Measurements from ENCODE around the gene CPT1B. TPM values are rescaled to one million over a fixed set of nuclear protein-coding genes. Genes with fewer than 3 reads are reported as not detected.

The CPT1B gene
- total RNA-seq, 1 experiment from 2014 or later = 19.2 TPM

DNA sequence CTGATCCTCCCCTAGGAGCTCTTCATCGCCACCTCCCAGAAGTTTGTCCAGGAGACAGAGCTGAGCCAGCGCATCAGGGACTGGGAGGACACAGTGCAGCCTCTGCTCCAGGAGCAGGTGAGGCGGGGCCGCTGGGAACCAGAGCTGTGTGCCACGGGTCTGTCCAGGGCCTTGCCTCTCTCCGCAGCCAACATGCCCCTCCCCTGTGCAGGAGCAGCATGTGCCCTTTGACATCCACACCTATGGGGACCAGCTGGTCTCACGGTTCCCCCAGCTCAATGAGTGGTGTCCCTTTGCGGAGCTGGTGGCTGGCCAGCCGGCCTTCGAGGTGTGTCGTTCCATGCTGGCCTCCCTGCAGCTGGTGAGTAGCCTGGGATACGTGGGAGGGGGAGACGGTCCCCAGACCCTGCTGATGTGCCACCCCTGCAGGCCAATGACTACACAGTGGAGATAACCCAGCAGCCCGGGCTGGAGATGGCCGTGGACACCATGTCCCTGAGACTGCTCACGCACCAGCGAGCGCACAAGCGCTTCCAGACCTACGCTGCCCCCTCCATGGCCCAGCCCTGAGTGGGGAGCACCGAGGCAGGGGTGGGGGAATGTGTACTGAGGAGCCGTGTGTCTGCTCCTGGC lies 55.3 kb downstream of the CPT1B start:
- POLR2A ChIA-PET (ENCODE audit: low non-redundant PET) = no interaction called here
- no peak overlapping the region for H3K4me3 ChIP-seq (ENCODE audit: low read depth, low read length, poor library complexity, severe bottlenecking)
- peaks cover 57% of the 10 kb centered on the region for H3K36me3 ChIP-seq (ENCODE audit: insufficient read depth, low read length, poor library complexity, severe bottlenecking)
- H3K4me1 ChIP-seq (ENCODE audit: insufficient read depth, low read length, poor library complexity, severe bottlenecking) = peaks cover 14% of the 10 kb centered on the region
- no peak overlapping the region for H3K27ac ChIP-seq (ENCODE audit: low read depth, low read length, poor library complexity, severe bottlenecking)
- no peak for TF ChIP-seq CTCF (conservative IDR thresholded peaks at IDR 0.05; ENCODE audit: low read depth, low read length)
- no peak for TF ChIP-seq EZH2 (IDR thresholded peaks at IDR 0.05; ENCODE audit: borderline replicate concordance, low read depth, low read length, poor library complexity, severe bottlenecking)
- no peak for DNase-seq (ENCODE audit: low spot score)
- H3K9me3 ChIP-seq (ENCODE audit: low read depth, low read length, poor library complexity, severe bottlenecking) = no peaks in the 10 kb centered on the region
- BruUV-seq (replicated peaks) = TSS peak; percentile 20
- intact Hi-C loops (cut with micrococcal nuclease; ENCODE audit: unreplicated experiment) = no loop called here
- CTCF ChIA-PET = no interaction called here
- H3K27me3 ChIP-seq (replicated peaks; ENCODE audit: insufficient read depth, low read depth, low read length, poor library complexity) = no peaks in the 10 kb centered on the region

- TF ChIP-seq EZH2 (IDR thresholded peaks at IDR 0.05; ENCODE audit: borderline replicate concordance, low read depth, low read length, poor library complexity, severe bottlenecking) (no peak), CTCF (conservative IDR thresholded peaks at IDR 0.05; ENCODE audit: low read depth, low read length) (no peak)
- peaks cover 14% of the 10 kb centered on the region for H3K4me1 ChIP-seq (ENCODE audit: insufficient read depth, low read length, poor library complexity, severe bottlenecking)
- no peaks in the 10 kb centered on the region for H3K9me3 ChIP-seq (ENCODE audit: low read depth, low read length, poor library complexity, severe bottlenecking)
- intact Hi-C loops (cut with micrococcal nuclease; ENCODE audit: unreplicated experiment) = no loop called here
- H3K36me3 ChIP-seq (ENCODE audit: insufficient read depth, low read length, poor library complexity, severe bottlenecking) = peaks cover 63% of the 10 kb centered on the region
- ChIA-PET CTCF (no interaction called here), POLR2A (ENCODE audit: low non-redundant PET) (interaction anchor here (0.6 kb wide), 1 partner anchor 14 kb away, joined by 4 read pairs; the partner anchor contains the start of genes LMF2 and NCAPH2)
- no peak overlapping the region for H3K4me3 ChIP-seq (ENCODE audit: low read depth, low read length, poor library complexity, severe bottlenecking)
- BruUV-seq (replicated peaks) = no TSS peak
- H3K27ac ChIP-seq (ENCODE audit: low read depth, low read length, poor library complexity, severe bottlenecking) = no peak overlapping the region
- no peak for DNase-seq (ENCODE audit: low spot score)
- no peaks in the 10 kb centered on the region for H3K27me3 ChIP-seq (replicated peaks; ENCODE audit: insufficient read depth, low read depth, low read length, poor library complexity)
These were observed 55.9 kb downstream of the CPT1B start for GRCh38 chr22:50522208-50522805.

GRCh38 chr22:50521710-50522109 lies 56.5 kb downstream of the CPT1B start:
- Histone ChIP-seq H3K4me3 (ENCODE audit: low read depth, low read length, poor library complexity, severe bottlenecking) (no peak overlapping the region), H3K4me1 (ENCODE audit: insufficient read depth, low read length, poor library complexity, severe bottlenecking) (peaks cover 12% of the 10 kb centered on the region), H3K36me3 (ENCODE audit: insufficient read depth, low read length, poor library complexity, severe bottlenecking) (peaks cover 69% of the 10 kb centered on the region), H3K9me3 (ENCODE audit: low read depth, low read length, poor library complexity, severe bottlenecking) (no peaks in the 10 kb centered on the region), H3K27me3 (replicated peaks; ENCODE audit: insufficient read depth, low read depth, low read length, poor library complexity) (no peaks in the 10 kb centered on the region), H3K27ac (ENCODE audit: low read depth, low read length, poor library complexity, severe bottlenecking) (no peak overlapping the region)
- no TSS peak for BruUV-seq (replicated peaks)
- ChIA-PET CTCF (no interaction called here), POLR2A (ENCODE audit: low non-redundant PET) (no interaction called here)
- intact Hi-C loops (cut with micrococcal nuclease; ENCODE audit: unreplicated experiment) = no loop called here
- no peak for DNase-seq (ENCODE audit: low spot score)
- no peak for TF ChIP-seq CTCF (conservative IDR thresholded peaks at IDR 0.05; ENCODE audit: low read depth, low read length)
- TF ChIP-seq EZH2 (IDR thresholded peaks at IDR 0.05; ENCODE audit: borderline replicate concordance, low read depth, low read length, poor library complexity, severe bottlenecking) = no peak
